ENCODE measurements around the gene METTL26. TPM values are rescaled to one million over a fixed set of nuclear protein-coding genes. Genes with fewer than 3 reads are reported as not detected.
A peak's percentile ranks its signal among the peaks of the same experiment; 100 is the strongest.

METTL26 gene
- total and polyA plus RNA-seq, 2 of the 8 experiments (the other 6 are each of a cell fraction or from before 2014, with no cell fraction given) = 100 to 186 TPM

- peaks cover 7% of the 10 kb centered on the region for H3K79me1 ChIP-seq (ENCODE audit: low read depth, low read length)
- peak within 1 kb of the TSS; percentile 98 for H4K91ac ChIP-seq (replicated peaks; ENCODE audit: insufficient read length, low read length)
- no peak within 1 kb of the TSS for H2BK15ac ChIP-seq (ENCODE audit: low read length)
- H4K8ac ChIP-seq (ENCODE audit: extremely low read depth, insufficient read depth, low read length) = peak within 1 kb of the TSS; percentile 80
- peak within 1 kb of the TSS; percentile 87; the same call in 1 of the 2 replicates for H2BK5ac ChIP-seq (ENCODE audit: low read depth, low read length)
- peaks cover 0 to 12% of the 10 kb centered on the region in 2 experiments; a peak in 1 of 4 replicates for H3K79me2 ChIP-seq (ENCODE audit: control insufficient read depth in 1 of 2, insufficient read depth in 2 of 2, low read length in 2 of 2)
- H3K23me2 ChIP-seq (ENCODE audit: low read depth, low read length) = peaks cover 13% of the 10 kb centered on the region; the same call in 1 of the 2 replicates
- no peak within 1 kb of the TSS for H2AFZ ChIP-seq (ENCODE audit: low read length)
- H4K20me1 ChIP-seq (replicated peaks in 1 of 2; ENCODE audit: control insufficient read depth in 1 of 2, insufficient read depth in 2 of 2, low read length in 2 of 2) = peaks cover 4 to 35% of the 10 kb centered on the region in 2 experiments
- H3K56ac ChIP-seq (replicated peaks; ENCODE audit: insufficient read length, low read depth, low read length) = peak within 1 kb of the TSS; percentile 46
- peak within 1 kb of the TSS; percentile 62 to 94 (median 76) for H3K9ac ChIP-seq (replicated peaks in 1 of 4; ENCODE audit: extremely low read depth in 1 of 4, low read depth in 3 of 4, low read length in 3 of 4)
- H2BK120ac ChIP-seq (replicated peaks; ENCODE audit: low read depth, low read length) = no peak within 1 kb of the TSS
- H3K4ac ChIP-seq (replicated peaks; ENCODE audit: insufficient read length, low read depth, low read length) = peak within 1 kb of the TSS; percentile 91
- H3K36me3 ChIP-seq (ENCODE audit: control insufficient read depth in 2 of 4, insufficient read depth in 4 of 4, low read length in 3 of 4) = peaks cover 4 to 28% (median 15%) of the 10 kb centered on the region in 4 experiments; a peak in 7 of 8 replicates
- H3K4me2 ChIP-seq (ENCODE audit: insufficient read depth in 1 of 2, low read depth in 2 of 2, low read length in 2 of 2) = peak within 1 kb of the TSS; percentile 63 to 95
- H2BK20ac ChIP-seq (ENCODE audit: low read length) = no peak within 1 kb of the TSS
- no peak within 1 kb of the TSS for H3K14ac ChIP-seq (ENCODE audit: insufficient read length)
- H3K4me1 ChIP-seq (replicated peaks in 1 of 4; ENCODE audit: control insufficient read depth in 3 of 4, insufficient read depth in 4 of 4, low read length in 3 of 4) = peaks cover 0 to 18% (median 13%) of the 10 kb centered on the region in 4 experiments; a peak in 5 of 7 replicates
- H3K18ac ChIP-seq (ENCODE audit: extremely low read depth, low read length) = peak within 1 kb of the TSS; percentile 78
- POLR2A ChIA-PET (ENCODE audit: partially characterized antibody) = interaction anchor here (0.6 to 13.3 kb wide), 18 partner anchors 9 to 456 kb away, joined by 3 to 214 read pairs (median 4); partner anchors contain the start of genes ANTKMT, CHTF18, HAGHL and METRN
- CTCF ChIA-PET (ENCODE audit: partially characterized antibody) = interaction anchor here (1.2 kb wide), 2 partner anchors 17 to 36 kb away, joined by 4 to 5 read pairs; partner anchors contain the start of gene RHOT2
- H3K27ac ChIP-seq (ENCODE audit: low read depth, low read length) = peak within 1 kb of the TSS; percentile 73
- DNase-seq (ENCODE audit: low read depth in 1 of 2, low spot score in 2 of 2) (peak; percentile 81 to 98), FAIRE-seq (no peak)
- no peaks in the 10 kb centered on the region for H3K9me3 ChIP-seq (ENCODE audit: insufficient read depth in 2 of 2, low read depth in 1 of 2, low read length in 1 of 2)
- H3K27me3 ChIP-seq (replicated peaks in 1 of 4; ENCODE audit: control insufficient read depth in 3 of 4, extremely low read depth in 1 of 4, insufficient read depth in 3 of 4, low read length in 3 of 4) = no peaks in the 10 kb centered on the region; a peak in 1 of 7 replicates
- H3K23ac ChIP-seq (ENCODE audit: insufficient read length) = no peak within 1 kb of the TSS
- H2AK5ac ChIP-seq (ENCODE audit: low read depth, low read length) = no peak within 1 kb of the TSS; the same call in 1 of the 2 replicates
- H2BK12ac ChIP-seq (ENCODE audit: low read depth, low read length) = peak within 1 kb of the TSS; percentile 80; the same call in 1 of the 2 replicates
- peak within 1 kb of the TSS; percentile 62 to 81 (median 74) for H3K4me3 ChIP-seq (ENCODE audit: extremely low read depth in 1 of 4, insufficient read depth in 2 of 4, low read depth in 3 of 4, low read length in 4 of 4)
- peak within 1 kb of the TSS; percentile 60 for H4K5ac ChIP-seq (ENCODE audit: insufficient read length, low read depth, low read length)
- WGBS, 2 experiments (ENCODE audit: extremely low coverage in 1 of 2, insufficient coverage in 1 of 2, insufficient read length in 1 of 2, insufficient replicate concordance in 2 of 2, low coverage in 1 of 2, low lambda C conversion rate in 2 of 2, missing lambda C conversion rate in 1 of 2) = 21% methylated on average over 41 of the region's 91 CpGs; no CpG with 5 or more reads in 1 of the 2 experiments
- TF ChIP-seq RAD21 (IDR thresholded peaks at IDR 0.05 in 1 of 2, conservative IDR thresholded peaks at IDR 0.05 in 1 of 2; ENCODE audit: low read depth in 2 of 2, low read length in 2 of 2) (no peak), TCF12 (IDR thresholded peaks at IDR 0.05; ENCODE audit: low read depth, low read length) (no peak), HDAC2 (IDR thresholded peaks at IDR 0.05; ENCODE audit: borderline replicate concordance in 1 of 2, low read depth in 2 of 2, low read length in 2 of 2) (no peak), E2F6 (IDR thresholded peaks at IDR 0.05) (peak; percentile 92), TBP (IDR thresholded peaks at IDR 0.05; ENCODE audit: low read depth, low read length) (peak; percentile 80), HDAC6 (IDR thresholded peaks at IDR 0.05; ENCODE audit: low read depth, low read length) (no peak), ATF3 (IDR thresholded peaks at IDR 0.05; ENCODE audit: insufficient read depth, low read depth, low read length) (no peak), SP4 (IDR thresholded peaks at IDR 0.05; ENCODE audit: low read length) (no peak), KDM4A (IDR thresholded peaks at IDR 0.05; ENCODE audit: low read depth, low read length, severe bottlenecking) (no peak)
Measured at GRCh38 chr16:684071-684794, 48.1 kb upstream of the METTL26 start, which contains the start of gene JMJD8. Gene JMJD8, minus strand, starts transcription at chr16:684334. Its CDS starts 15 bp downstream, at chr16:684319.

All from H1 (cell line).